ENCODE results near the gene ZNF740.

- TF ChIP-seq, protein P1, sequence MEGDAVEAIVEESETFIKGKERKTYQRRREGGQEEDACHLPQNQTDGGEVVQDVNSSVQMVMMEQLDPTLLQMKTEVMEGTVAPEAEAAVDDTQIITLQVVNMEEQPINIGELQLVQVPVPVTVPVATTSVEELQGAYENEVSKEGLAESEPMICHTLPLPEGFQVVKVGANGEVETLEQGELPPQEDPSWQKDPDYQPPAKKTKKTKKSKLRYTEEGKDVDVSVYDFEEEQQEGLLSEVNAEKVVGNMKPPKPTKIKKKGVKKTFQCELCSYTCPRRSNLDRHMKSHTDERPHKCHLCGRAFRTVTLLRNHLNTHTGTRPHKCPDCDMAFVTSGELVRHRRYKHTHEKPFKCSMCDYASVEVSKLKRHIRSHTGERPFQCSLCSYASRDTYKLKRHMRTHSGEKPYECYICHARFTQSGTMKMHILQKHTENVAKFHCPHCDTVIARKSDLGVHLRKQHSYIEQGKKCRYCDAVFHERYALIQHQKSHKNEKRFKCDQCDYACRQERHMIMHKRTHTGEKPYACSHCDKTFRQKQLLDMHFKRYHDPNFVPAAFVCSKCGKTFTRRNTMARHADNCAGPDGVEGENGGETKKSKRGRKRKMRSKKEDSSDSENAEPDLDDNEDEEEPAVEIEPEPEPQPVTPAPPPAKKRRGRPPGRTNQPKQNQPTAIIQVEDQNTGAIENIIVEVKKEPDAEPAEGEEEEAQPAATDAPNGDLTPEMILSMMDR (IDR thresholded peaks at IDR 0.05), result no peak
- no peak for TF ChIP-seq EZH2phosphoT487 (IDR thresholded peaks at IDR 0.05)
Measured at GRCh38 chr12:53241623-53242412, 61.3 kb downstream of the ZNF740 start.
